HL-60/S4 treated with retinoic acid at 250 ng/mL for 4 days and 3 days (cell line): ENCODE measurements around the gene RFC2.
"Not testable (repeated sequence)": the region's sequence is repeated elsewhere in the genome, so short reads cannot be mapped to it uniquely, and the experiment has no call there.

ENCODE experiments used
- in situ Hi-C: fragments of 300-500 bp; cut with MboI; formaldehyde crosslinking; loops from 2 replicates; pipeline ENCODE4 v1.7.0; 2022; ENCODE audit warnings: low sequenced_read_pairs

Gene RFC2

DNA sequence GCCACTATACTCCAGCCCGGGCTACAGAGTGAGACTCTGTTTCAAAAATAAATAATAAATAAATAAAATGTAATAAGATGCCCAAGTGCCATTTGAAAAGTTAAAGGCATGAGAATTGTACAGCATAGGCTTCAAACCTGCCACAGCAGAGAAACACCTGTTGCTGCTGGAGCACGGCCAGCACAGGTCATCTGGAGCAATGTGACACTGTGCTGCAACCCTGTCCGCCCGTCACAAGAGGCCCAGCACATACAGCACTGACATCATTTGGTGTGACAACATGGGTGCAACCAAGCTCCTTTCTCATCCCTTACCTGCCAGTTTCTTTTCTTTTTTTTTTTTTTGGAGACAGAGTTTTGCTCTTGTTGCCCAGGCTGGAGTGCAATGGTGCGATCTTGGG is 1.3 kb downstream of the RFC2 start:
- in situ Hi-C loops = no loop called here

DNA sequence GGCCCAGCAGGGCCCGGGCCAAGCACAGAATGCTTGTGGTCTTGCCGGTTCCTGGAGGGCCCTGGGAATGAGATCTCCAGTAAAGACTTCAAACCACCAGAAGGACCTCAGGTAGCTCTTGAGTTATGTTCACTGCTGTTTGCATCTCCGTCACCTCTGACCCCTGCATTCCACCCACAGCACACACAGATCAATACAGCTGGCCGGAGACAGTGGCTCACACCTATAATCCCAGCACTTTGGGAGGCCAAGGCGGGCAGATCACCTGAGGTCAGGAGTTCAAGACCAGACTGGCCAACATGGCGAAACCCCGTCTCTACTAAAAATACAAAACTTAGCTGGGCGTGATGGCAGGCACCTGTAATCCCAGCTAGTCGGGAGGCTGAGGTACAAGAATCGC is 5.1 kb downstream of the RFC2 start:
- in situ Hi-C loops = not testable (repeated sequence)

DNA sequence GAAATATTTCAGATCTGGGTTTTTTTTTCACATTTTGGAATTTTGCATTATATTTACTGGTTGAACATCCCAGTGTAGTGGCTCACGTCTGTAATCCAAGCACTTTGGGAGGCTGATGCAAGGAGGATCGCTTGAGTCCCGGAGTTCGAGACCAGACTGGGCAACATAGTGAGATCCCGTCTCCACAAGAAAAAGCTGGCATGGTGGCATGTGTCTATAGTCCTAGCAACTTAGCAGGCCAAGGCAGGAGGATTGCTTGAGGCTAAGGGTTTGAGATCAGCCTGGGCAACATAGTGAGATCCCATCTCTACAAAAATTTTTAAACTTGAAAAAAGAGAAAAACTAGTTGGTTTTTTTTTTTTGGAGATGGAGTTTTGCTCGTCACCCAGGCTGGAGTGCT is 6.0 kb downstream of the RFC2 start:
- in situ Hi-C loops = no loop called here

DNA sequence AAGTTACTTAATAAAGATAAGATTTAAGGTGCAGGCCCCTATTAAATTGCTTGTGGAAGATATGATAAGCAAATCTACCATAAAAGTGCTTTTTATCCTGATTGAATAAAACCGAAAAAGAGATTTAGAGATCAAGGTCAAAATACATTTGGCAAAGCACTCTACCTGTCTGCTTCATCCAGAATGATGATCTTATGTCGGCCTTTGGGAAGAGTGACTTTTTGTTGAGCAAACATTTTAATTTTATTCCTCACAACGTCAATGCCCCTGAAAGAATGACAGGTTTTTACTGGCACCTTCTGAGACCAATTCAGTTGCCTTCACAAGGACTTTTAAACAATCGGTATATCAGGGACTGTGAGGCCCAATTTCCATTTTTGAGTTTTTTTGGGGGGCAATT is 7.7 kb downstream of the RFC2 start:
- in situ Hi-C loops = no loop called here

DNA sequence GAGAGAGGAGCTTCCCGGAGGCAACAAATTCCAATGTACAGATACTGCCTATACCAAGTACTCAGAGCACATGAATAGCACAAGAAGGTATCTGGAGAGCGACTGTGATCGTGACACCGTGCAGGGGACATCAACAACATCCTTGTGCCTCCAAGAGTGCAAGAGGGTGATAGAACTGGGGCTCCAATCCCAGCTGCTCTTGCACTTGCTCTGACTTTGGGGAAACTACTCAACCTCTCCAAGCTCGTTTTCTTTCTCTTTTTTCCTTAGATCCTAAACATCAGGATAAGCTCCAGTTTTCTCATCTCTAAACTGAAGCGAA is 12.1 kb downstream of the RFC2 start:
- in situ Hi-C loops = no loop called here

DNA sequence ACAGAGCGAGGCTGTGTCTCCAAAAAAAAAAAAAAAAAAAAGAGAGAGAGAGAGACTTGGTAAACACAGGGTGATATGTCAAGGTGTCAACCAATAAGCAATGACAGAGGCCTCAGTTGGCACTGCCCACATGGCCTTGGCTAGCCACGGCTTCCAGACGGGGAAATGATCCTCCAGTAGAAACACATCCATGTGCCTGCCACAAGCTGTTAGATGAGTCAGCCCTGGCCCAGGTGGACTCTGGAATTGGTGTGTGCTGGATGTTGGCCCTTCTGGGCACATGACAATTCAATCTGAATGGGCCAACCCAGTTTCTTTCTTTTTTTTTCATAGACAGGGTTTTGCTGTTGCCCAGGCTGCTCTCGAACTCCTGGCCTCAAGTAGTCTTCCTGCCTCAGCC is 13.7 kb downstream of the RFC2 start:
- in situ Hi-C loops = no loop called here

DNA sequence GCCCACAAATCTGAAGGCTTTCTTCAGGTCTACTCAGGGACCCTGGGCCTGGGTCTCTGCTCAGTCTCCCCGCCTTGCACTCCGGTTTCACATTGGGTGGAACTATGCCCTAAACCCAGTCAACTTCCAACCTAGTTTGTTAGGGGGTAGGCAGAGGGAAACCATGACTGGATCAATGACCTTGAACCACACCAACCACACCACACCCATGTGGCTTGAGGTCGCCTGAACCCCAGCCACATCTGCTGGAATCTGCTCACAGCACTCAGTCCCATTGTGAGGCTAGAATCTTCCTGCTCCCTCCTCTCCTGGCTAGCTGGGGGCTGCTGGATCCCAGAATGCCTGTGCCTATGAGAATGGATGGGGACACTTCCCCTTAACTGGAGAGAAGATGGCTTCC is 17.9 kb downstream of the RFC2 start:
- in situ Hi-C loops = no loop called here

DNA sequence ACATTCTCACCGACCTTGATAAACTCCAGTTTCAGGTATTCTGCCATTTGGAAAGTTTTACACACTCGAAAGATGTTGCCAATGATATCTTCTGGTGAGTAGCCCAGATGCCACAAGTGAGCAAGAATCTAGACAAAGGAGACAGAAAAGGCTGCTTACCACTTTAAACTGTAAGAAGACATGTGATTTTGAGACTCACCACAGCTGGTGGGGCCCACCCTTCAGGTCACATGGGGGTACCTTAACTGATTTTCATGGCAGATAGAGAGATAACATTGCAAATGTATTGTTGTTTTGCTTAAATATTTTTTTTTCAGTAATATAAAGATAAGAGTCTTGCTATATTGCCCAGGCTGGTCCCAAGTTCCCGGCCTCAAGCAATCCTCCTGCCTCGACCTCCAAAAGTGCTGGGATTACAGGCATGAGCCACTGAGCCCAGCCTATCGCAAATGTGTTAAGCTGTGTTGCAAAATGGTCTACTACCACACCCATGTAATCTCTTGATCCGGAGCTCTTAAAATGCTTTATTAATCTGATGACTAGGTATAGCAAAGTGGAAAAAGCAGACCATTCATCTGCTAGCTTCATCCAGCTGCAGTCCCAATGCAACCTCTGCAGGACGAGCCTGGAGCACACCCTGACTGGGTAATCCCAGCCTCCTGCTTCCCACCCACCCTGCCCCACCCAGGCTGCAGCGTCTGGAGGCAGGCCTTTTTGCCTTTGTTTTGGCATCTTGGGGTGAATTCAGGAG is 18.5 kb downstream of the RFC2 start:
- in situ Hi-C loops = no loop called here

DNA sequence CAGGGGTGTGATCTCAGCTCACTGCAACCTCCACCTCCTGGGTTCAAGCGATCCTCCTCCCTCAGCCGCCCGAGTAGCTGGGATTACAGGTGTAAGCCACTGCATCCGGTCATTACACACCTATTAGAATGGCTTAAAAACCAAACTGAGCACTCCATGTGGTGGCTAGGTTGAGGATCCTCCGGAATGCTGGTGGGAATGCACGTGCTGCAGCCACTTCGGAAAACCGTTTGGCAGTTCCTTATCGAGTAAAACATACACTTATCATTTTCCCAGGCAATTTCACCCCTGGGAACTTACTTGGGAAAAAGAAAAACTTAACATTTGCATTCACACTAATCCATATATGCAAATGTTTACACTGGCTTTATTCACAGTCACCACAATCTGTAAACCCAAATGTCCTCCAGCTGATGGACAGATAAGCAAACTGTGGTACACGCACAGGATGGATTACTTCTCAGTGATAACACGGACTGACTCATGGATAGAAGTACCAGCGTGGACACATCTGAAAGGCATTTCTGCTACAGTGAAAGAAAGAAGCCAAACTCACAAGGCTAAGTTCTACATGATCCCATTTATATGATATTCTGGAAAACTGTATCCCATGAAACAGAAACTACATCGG is 20.4 kb downstream of the RFC2 start:
- in situ Hi-C loops = no loop called here

DNA sequence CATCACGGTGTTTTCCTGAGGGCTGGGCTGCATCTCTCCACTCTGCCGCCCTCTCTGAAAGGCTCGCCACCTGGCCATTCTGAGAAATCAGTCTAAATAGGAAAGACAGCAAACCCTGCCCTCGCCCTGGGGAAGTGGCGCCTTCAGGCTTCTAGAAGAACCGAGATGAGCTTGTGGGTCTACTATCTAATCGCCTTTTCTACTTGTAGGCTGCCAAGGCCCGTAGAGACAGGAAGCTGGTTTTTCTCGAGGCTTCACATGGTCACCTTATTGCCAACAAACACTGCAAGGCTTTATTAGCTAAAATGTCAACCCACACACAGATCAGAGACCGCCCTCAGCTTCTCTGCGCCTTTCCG is 23.0 kb downstream of the RFC2 start:
- in situ Hi-C loops = no loop called here

DNA sequence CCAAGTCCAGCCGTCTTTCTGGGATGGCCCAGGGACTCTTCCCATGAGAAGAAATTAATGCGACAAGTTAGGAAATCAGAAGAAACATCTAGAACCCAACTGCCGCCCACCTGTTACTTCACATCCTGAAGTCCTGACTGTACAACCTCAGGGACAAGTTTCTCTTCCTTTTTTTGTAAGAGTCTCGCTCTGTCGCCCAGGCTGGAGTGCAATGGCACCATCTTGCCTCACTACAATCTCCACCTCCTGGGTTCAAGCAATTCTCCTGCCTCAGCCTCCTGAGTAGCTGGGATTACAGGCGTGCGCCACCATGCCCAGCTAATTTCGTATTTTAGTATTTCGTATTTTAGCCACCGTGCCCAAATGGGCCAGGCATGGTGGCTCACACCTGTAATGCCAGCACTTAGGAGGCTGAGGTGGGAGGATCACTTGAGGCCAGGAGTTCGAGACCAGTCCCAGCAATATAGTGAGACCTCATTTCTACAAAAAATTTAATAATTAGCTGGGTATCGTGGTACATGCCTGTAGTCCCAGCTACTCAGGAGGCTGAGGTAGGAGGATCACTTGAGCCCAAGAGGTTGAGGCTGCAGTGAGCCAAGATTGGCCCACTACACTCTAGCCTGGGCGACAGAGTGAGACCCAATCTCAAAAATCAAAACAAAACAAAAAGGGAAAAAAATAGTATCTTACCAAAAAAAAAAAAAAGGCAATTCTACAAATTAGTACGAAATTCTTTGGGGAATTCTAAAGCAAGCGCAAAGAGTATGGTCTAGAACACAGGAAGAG is 23.6 kb downstream of the RFC2 start:
- in situ Hi-C loops = no loop called here

DNA sequence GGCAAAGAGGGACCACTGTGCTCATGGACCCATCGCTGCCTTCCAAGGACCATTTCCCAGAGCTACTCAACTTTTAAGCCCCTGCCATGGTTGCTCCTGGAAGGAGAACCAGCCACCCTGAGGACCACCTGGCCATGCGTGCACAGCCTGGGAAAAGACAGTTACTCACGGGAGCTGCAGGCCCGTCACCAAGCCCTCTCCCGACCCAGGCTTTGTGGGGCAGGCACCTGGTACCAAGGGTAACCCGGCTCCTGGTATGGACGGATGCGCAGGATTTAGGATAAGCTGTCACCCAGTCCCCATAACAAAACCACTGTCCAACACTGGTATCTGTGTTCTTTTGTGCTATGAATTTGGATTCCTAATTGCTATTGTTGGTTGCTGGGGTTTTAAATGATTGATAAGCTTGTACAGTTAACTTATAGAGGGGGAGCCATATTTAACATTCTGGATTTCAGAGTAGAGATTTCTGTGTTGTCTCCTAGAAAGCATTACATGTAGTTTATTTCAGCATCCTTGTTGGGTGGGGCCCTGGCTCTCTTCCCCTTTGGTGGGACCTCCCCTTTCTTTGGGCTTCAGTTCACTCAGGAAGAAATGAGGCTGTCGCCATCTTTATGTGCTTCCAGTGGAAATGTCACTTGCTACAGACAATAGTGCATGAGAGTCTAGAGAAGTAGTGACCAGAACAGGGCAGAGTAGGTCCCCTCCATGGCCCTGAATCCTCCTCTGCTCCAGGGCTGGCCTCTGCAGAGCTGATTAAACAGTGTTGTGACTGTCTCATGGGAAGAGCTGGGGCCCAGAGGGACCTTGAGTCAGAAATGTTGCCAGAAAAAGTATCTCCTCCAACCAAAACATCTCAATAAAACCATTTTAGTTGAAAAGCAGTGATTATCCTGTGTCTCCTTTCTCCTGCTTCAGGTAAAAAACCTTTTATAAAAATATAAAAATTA is 25.0 kb downstream of the RFC2 start:
- in situ Hi-C loops = no loop called here

DNA sequence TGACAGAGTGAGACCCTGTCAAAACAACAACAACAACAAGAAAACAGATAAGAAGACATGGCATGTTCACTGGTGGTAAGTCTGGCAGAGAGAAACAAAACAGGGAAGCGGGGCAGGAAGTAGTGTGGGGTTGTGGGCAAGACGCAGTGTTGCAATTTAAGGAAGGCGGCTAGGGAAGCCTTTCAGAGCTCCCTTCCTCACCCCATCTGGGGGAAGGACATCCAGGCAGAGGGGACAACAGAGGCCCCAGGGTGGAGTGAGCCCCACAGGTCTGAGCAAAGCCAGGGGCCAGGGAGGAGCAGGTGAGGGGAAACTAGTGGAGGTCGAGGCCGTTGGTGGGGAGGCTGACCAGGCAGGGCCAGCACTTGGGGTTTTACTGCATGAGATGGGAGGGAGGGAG is 27.6 kb downstream of the RFC2 start:
- in situ Hi-C loops = no loop called here

DNA sequence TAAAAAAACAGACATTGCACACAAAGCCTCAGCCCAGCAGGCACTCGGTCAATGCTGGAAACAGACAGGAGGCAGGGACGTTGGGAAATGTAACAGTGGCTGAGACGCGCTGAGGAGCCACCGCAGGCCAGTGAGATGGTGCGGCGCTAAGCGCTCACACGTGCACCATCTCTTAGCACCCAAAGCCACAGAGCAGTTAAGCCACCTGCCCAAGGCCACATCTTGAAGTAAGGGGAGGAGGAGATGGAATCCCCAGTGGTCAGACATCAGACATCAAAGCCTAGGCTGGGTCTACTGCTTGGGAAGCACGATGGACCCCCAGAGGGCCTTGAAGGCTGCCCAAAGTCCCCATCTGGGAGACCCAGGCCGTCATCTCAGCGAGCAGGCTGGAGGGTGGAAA is 28.8 kb downstream of the RFC2 start:
- in situ Hi-C loops = no loop called here

DNA sequence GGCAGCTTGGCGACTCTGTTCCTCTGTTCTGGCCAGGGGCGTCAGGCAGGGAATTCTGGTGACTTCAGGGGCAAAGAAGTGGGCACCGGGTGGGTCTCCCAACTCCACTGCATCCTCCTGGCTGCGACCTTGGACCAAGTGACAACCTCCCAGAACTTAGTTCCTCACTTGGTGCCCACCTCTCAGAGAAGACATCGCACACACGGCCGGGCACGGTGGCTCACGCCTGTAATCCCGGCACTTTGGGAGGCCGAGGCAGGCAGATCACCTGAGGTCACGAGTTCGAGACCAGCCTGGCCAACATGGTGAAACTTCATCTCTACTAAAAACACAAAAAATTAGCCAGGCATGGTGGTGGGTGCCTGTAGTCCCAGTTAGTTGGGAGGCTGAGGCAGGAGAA is 29.3 kb downstream of the RFC2 start:
- in situ Hi-C loops = not testable (repeated sequence)

DNA sequence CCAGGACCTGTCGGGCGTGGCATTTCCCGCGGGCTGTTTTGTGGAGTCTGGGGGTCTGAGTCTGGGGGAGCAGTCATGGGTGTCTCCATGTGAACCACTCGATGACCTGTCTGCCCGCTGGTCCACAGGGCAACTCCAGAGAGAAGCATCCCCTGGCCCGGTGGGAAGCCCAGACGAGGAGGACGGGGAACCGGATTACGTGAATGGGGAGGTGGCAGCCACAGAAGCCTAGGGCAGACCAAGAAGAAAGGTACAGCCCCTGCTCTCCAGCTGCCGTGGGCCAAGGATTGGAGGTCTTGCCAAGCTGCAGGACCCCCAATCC is 29.7 kb downstream of the RFC2 start:
- in situ Hi-C loops = no loop called here

DNA sequence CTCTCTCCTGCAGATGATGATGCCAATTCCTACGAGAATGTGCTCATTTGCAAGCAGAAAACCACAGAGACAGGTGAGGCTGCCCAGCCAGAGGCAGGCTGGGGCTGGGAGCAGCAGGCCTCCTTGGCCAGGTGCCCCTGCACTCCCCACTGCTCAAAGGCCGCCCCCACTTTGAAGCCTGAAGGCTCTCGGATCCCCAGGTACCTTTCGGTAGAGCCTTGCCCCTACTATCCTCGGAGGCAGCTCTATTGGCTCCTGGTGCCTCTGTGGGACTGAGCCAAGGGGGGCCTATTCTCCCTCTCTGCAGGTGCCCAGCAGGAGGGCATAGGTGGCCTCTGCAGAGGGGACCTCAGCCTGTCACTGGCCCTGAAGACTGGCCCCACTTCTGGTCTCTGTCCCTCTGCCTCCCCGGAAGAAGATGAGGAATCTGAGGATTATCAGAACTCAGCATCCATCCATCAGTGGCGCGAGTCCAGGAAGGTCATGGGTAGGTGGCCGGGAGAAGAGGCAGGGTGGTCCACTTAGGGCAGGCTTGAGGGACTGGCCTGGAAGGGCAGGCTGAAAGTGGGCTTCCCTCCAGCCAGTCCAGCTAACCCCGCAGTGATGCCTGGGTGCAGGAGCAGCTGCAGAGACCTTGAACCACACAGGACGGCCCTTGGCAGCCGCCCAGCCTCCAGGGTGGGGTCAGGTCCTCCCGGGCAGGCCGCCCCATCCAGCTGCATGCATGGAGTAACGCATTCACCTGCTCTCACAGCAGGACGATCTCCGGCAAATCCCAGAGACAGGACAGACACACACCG is 30.3 kb downstream of the RFC2 start:
- in situ Hi-C loops = no loop called here

DNA sequence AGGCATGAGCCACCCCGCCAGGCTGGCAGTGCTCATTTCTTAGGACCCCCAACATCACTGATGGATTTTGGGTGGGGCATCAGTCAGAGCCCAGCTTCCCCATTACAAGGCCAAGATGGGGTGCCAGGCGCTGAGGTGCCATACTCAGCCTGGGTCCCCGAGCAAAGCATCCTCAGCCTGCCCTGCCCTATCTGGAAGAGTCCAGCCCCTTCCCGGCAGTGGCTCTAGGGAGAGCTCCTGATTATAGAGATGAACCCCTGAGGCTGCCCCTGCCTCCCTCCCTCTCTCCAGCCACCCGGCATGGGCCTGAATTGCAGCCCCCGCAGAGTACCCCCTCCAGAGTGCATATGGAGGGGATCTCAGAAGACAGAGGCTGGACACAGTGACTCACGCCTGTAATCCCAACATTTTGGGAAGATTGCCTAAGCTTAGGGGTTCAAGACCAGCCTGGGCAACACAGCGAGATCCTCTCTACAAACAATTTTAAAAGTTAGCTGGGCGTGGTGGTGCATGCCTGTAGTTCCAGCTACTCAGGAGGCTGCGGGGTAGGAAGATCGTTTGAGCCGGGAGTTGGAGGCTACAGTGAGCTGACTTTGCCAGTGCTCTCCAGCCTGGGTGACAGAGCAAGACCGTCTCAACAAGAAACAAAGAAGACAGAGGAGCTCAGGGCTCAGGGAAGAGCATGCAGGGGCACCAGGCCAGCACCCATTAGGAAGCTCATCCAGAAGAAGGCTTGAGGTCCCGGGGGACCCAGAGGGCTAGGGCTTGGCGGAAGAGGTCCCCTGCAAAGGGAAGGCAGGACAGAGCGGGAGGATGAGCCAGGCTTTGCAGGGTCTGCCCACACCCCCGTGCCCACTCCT is 31.1 kb downstream of the RFC2 start:
- in situ Hi-C loops = no loop called here

DNA sequence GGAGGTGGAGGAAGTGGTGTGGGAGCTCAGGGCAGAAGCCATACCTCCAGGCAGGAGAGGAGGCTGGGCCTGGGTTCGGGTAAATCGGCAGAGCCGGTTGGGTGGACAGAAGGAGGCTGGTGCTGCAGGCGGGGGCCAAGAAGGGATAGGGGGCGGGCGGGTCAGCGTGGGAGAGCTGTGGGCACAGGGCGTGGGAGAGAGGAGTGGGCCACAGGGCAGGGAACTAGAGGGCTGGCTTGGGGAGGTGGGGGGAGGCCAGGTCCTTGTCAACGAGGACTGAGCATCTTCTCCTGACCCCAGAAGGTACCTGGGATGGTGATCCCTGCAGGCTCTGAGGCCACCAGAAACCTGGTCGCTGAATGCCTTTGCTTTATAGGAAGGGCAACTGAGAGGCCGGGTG is 32.5 kb downstream of the RFC2 start:
- in situ Hi-C loops = no loop called here

DNA sequence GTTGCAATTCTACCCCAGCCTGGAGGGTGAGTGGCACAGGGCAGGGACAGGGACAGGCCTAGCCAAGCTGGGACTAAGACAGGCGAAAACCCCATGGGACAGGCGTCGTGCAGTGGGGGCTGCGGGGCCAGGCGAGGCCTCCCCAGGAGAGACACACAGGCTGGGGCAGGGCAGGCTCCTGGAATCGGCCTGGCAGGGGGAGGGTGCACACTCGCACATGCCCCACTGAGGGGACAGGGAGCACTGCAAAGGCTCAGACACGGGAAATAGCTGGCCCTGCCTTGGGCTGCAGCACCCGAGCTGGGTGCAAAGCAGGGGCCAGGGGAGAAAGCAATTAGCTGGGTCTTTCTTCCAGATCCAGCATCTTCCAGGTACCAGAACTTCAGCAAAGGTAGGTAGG is 34.0 kb downstream of the RFC2 start:
- in situ Hi-C loops = no loop called here
